HG03439 (cell line): ENCODE results near the gene FHAD1.

ENCODE experiments used
- ATAC-seq: cut with Tn5 transposase; IDR thresholded peaks from one replicate; pipeline ENCODE4 v1.9.1; 2021; ENCODE audit warnings: mild to moderate bottlenecking, moderate library complexity; ENCODE audit not compliant: unreplicated experiment

Gene FHAD1

GRCh38 chr1:15245593-15246360 lies 1.2 kb upstream of the FHAD1 start:
- ATAC-seq = no peak

GRCh38 chr1:15248216-15248615 lies 1.2 kb downstream of the FHAD1 start:
- no peak for ATAC-seq

- no peak for ATAC-seq
Measured at GRCh38 chr1:15249081-15249480, 2.1 kb downstream of the FHAD1 start.

- ATAC-seq = no peak
Measured at GRCh38 chr1:15251857-15252835, 5.1 kb downstream of the FHAD1 start.

- no peak for ATAC-seq
Measured at GRCh38 chr1:15254559-15254958, 7.5 kb downstream of the FHAD1 start.

- ATAC-seq = no peak
Measured at GRCh38 chr1:15255582-15256149, 8.6 kb downstream of the FHAD1 start.

GRCh38 chr1:15256584-15256983 lies 9.6 kb downstream of the FHAD1 start:
- ATAC-seq = no peak

- no peak for ATAC-seq
Measured at GRCh38 chr1:15257309-15257708, 10.3 kb downstream of the FHAD1 start.

GRCh38 chr1:15258833-15259621 lies 12.0 kb downstream of the FHAD1 start:
- no peak for ATAC-seq

- ATAC-seq = no peak
Measured at GRCh38 chr1:15259622-15260007, 12.6 kb downstream of the FHAD1 start.

GRCh38 chr1:15260418-15261154 lies 13.6 kb downstream of the FHAD1 start:
- no peak for ATAC-seq

GRCh38 chr1:15261155-15262002 lies 14.4 kb downstream of the FHAD1 start:
- no peak for ATAC-seq

- ATAC-seq = no peak
Measured at GRCh38 chr1:15262003-15262377, 15.0 kb downstream of the FHAD1 start.

- ATAC-seq = no peak
Measured at GRCh38 chr1:15262706-15263105, 15.7 kb downstream of the FHAD1 start.

- ATAC-seq = no peak
Measured at GRCh38 chr1:15264769-15265168, 17.7 kb downstream of the FHAD1 start.

- ATAC-seq = no peak
Measured at GRCh38 chr1:15271196-15271595, 24.2 kb downstream of the FHAD1 start.

GRCh38 chr1:15272009-15272781 lies 25.2 kb downstream of the FHAD1 start:
- no peak for ATAC-seq

- ATAC-seq = no peak
Measured at GRCh38 chr1:15272782-15273127, 25.7 kb downstream of the FHAD1 start.

- no peak for ATAC-seq
Measured at GRCh38 chr1:15273274-15273673, 26.3 kb downstream of the FHAD1 start.
